HL-60 (cell line): ENCODE results near the gene PTBP3.

Experiments used
- DNase-seq, 2 experiments: peaks; one replicate each; pipeline ENCODE4 v3.0.0-alpha.2; 2010 to 2020; ENCODE audit warnings: low read depth in 1 of 2, low spot score in 1 of 2
- H3K27ac ChIP-seq: fragments of 250-450 bp; sonication (Bioruptor Pico); replicated peaks from 2 replicates; pipeline ENCODE4 v1.5.1; 2020; ENCODE audit warnings: mild to moderate bottlenecking, moderate library complexity
- H3K27me3 ChIP-seq: fragments of 250-450 bp; sonication (Bioruptor Pico); 2 replicates; pipeline ENCODE4 v1.5.1; 2021; ENCODE audit warnings: mild to moderate bottlenecking, moderate library complexity; ENCODE audit not compliant: insufficient read depth, poor library complexity, severe bottlenecking
- H3K4me3 ChIP-seq: replicated peaks from 2 replicates; pipeline ENCODE4 v1.5.1; 2011; ENCODE audit warnings: mild to moderate bottlenecking, control low read depth, low read length; ENCODE audit not compliant: insufficient read depth
- GABPA ChIP-seq: IDR thresholded peaks from 2 replicates; pipeline ENCODE4 v1.6.1; 2012; ENCODE audit warnings: low read depth
- POLR2AphosphoS5 ChIP-seq: IDR thresholded peaks from 2 replicates; pipeline ENCODE4 v1.6.1; 2012; ENCODE audit warnings: low read depth
- SPI1 ChIP-seq: IDR thresholded peaks from 2 replicates; pipeline ENCODE4 v1.6.1; 2012; ENCODE audit warnings: low read depth, mild to moderate bottlenecking, borderline replicate concordance
- TF ChIP-seq, protein P1 (sequence below): IDR thresholded peaks from one replicate; pipeline ENCODE4 v1.5.1; 2011; ENCODE audit warnings: low read length, control low read depth, inconsistent platforms; ENCODE audit not compliant: insufficient read depth
- TF ChIP-seq, protein P2 (sequence below): IDR thresholded peaks from 2 replicates; pipeline ENCODE4 v1.6.1; 2012; ENCODE audit warnings: low read depth; ENCODE audit not compliant: insufficient replicate concordance

Gene PTBP3

DNA sequence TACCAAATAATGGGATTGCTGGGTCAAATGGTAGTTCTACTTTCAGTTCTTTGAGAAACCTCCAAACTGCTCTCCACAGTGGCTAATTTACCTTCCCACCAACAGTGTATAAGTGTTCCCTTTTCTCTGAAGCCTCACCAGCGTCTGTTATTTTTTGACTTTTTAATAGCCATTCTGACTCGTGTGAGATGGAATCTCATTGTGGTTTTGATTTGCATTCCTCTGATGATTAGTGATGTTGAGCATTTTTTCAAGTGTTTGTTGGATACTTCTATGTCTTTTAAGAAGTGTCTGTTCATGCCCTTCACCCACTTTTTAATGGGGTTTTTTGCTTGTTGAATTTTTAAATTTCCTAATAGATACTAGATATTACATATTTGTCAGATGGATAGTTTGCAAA lies 129.9 kb downstream of the PTBP3 start:
- no peak for DNase-seq
- TF ChIP-seq SPI1 (no peak), POLR2AphosphoS5 (no peak)
- no peaks in the 10 kb centered on the region for H3K27me3 ChIP-seq
- no peak overlapping the region for H3K4me3 ChIP-seq
- H3K27ac ChIP-seq: no peak overlapping the region

DNA sequence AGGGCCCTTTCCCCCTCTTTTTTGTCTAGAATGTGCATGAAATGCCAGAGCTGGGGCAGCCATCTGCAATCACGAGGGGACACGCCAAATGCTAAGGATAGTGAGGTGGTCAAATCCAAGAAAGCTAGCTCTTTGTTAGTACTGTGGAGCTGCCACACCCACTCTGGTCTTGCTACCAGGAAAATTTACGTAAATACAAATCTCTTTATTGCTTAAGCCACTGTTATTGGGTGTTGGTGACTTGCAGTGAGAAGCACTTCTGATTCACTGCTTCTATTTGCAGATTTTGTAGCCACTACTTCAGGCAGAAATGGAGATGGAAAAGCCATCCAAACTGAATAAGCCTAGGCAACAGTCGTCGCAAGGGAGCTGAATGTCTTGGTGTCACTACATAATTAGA lies 132.7 kb downstream of the PTBP3 start:
- TF ChIP-seq, protein P1, sequence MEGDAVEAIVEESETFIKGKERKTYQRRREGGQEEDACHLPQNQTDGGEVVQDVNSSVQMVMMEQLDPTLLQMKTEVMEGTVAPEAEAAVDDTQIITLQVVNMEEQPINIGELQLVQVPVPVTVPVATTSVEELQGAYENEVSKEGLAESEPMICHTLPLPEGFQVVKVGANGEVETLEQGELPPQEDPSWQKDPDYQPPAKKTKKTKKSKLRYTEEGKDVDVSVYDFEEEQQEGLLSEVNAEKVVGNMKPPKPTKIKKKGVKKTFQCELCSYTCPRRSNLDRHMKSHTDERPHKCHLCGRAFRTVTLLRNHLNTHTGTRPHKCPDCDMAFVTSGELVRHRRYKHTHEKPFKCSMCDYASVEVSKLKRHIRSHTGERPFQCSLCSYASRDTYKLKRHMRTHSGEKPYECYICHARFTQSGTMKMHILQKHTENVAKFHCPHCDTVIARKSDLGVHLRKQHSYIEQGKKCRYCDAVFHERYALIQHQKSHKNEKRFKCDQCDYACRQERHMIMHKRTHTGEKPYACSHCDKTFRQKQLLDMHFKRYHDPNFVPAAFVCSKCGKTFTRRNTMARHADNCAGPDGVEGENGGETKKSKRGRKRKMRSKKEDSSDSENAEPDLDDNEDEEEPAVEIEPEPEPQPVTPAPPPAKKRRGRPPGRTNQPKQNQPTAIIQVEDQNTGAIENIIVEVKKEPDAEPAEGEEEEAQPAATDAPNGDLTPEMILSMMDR: no peak
- TF ChIP-seq SPI1: no peak
- TF ChIP-seq GABPA: no peak
- TF ChIP-seq, protein P2, sequence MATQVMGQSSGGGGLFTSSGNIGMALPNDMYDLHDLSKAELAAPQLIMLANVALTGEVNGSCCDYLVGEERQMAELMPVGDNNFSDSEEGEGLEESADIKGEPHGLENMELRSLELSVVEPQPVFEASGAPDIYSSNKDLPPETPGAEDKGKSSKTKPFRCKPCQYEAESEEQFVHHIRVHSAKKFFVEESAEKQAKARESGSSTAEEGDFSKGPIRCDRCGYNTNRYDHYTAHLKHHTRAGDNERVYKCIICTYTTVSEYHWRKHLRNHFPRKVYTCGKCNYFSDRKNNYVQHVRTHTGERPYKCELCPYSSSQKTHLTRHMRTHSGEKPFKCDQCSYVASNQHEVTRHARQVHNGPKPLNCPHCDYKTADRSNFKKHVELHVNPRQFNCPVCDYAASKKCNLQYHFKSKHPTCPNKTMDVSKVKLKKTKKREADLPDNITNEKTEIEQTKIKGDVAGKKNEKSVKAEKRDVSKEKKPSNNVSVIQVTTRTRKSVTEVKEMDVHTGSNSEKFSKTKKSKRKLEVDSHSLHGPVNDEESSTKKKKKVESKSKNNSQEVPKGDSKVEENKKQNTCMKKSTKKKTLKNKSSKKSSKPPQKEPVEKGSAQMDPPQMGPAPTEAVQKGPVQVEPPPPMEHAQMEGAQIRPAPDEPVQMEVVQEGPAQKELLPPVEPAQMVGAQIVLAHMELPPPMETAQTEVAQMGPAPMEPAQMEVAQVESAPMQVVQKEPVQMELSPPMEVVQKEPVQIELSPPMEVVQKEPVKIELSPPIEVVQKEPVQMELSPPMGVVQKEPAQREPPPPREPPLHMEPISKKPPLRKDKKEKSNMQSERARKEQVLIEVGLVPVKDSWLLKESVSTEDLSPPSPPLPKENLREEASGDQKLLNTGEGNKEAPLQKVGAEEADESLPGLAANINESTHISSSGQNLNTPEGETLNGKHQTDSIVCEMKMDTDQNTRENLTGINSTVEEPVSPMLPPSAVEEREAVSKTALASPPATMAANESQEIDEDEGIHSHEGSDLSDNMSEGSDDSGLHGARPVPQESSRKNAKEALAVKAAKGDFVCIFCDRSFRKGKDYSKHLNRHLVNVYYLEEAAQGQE: no peak
- no peak for TF ChIP-seq POLR2AphosphoS5
- Histone ChIP-seq H3K27me3 (no peaks in the 10 kb centered on the region), H3K4me3 (no peak overlapping the region), H3K27ac (no peak overlapping the region)
- no peak for DNase-seq

DNA sequence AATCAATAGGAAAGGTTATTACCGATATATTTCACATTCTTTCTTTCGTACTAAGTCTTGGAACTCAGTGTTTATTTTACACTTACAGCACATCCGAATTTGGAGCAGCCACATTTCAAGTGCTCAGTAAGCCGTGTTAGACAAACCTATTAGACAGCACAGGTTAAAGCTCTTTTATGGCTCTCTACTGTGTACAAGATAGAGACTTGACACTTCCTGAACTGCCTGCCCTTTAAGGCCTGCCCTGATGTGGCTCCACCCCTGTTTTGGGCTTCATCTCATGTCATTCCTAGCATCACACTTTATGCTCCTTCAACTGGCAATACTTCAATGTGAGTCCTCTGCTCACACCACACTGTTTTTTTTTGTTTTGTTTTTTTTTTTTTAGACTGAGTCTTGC lies 134.8 kb downstream of the PTBP3 start:
- H3K4me3 ChIP-seq: no peak overlapping the region
- no peaks in the 10 kb centered on the region for H3K27me3 ChIP-seq
- no peak overlapping the region for H3K27ac ChIP-seq
- DNase-seq: no peak
- TF ChIP-seq GABPA (no peak), SPI1 (no peak), POLR2AphosphoS5 (no peak)
- TF ChIP-seq, protein P2: no peak
- TF ChIP-seq, protein P1: no peak

DNA sequence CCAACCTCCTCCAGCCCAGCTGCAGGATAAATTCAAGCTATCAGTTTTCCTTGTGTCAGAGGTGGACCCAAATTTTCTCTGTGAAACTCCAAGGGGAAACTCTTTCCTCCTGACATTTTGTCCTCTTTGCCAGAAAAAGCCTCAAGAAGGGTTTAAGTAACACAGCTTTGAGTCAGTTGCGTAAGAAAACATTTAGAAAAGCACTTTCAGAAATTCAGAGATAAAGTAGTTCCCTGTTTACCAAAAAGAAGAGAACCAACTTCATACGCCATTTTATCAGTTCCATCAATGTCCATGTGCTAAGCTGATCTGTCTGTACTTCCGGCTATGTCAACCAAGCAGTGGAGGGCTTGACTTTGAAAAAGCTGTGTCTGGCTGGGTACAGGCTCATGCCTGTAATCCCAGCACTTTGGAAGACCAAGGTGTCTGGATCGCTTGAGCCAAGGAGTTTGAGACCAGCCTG lies 138.4 kb downstream of the PTBP3 start:
- DNase-seq: peak; percentile 16 to 34
- no peak for TF ChIP-seq SPI1
- TF ChIP-seq, protein P2: no peak
- TF ChIP-seq POLR2AphosphoS5: no peak
- TF ChIP-seq GABPA: no peak
- TF ChIP-seq, protein P1: no peak
- no peak overlapping the region for H3K4me3 ChIP-seq
- no peaks in the 10 kb centered on the region for H3K27me3 ChIP-seq
- H3K27ac ChIP-seq: peak overlapping the region; percentile 29
